Ishikawa (cell line): ENCODE results near the gene TIMM8A.

ENCODE experiments used
- CEBPB ChIP-seq: IDR thresholded peaks from 2 replicates; pipeline ENCODE4 v1.6.1; 2012
- CREB1 ChIP-seq: IDR thresholded peaks from 2 replicates; pipeline ENCODE4 v1.6.1; 2012; ENCODE audit warnings: low read depth
- EP300 ChIP-seq: IDR thresholded peaks from 2 replicates; pipeline ENCODE4 v1.6.1; 2012; ENCODE audit warnings: borderline replicate concordance
- FOXM1 ChIP-seq: IDR thresholded peaks from 2 replicates; pipeline ENCODE4 v1.6.1; 2012; ENCODE audit warnings: low read depth, borderline replicate concordance
- MAX ChIP-seq: IDR thresholded peaks from 2 replicates; pipeline ENCODE4 v1.6.1; 2012
- NFIC ChIP-seq: IDR thresholded peaks from 2 replicates; pipeline ENCODE4 v1.6.1; 2012
- RAD21 ChIP-seq: IDR thresholded peaks from 2 replicates; pipeline ENCODE4 v1.6.1; 2012; ENCODE audit warnings: low read depth
- REST ChIP-seq: IDR thresholded peaks from 2 replicates; pipeline ENCODE4 v1.6.1; 2012; ENCODE audit warnings: low read depth, mild to moderate bottlenecking
- TAF1 ChIP-seq: IDR thresholded peaks from 2 replicates; pipeline ENCODE4 v1.6.1; 2012; ENCODE audit warnings: low read depth, mild to moderate bottlenecking
- TCF12 ChIP-seq: IDR thresholded peaks from 2 replicates; pipeline ENCODE4 v1.6.1; 2012; ENCODE audit warnings: low read depth
- TEAD4 ChIP-seq: IDR thresholded peaks from 2 replicates; pipeline ENCODE4 v1.6.1; 2012
- USF1 ChIP-seq: IDR thresholded peaks from 2 replicates; pipeline ENCODE4 v1.6.1; 2012
- YY1 ChIP-seq: IDR thresholded peaks from 2 replicates; pipeline ENCODE4 v1.6.1; 2012; ENCODE audit warnings: low read depth
- ZBTB7A ChIP-seq: IDR thresholded peaks from 2 replicates; pipeline ENCODE4 v1.6.1; 2012; ENCODE audit warnings: low read depth

Gene TIMM8A

GRCh38 chrX:101369687-101370086 lies 21.1 kb upstream of the TIMM8A start:
- no peak for TF ChIP-seq TCF12
- TF ChIP-seq ZBTB7A = no peak
- no peak for TF ChIP-seq USF1
- TF ChIP-seq TEAD4 = no peak
- no peak for TF ChIP-seq REST
- TF ChIP-seq TAF1 = no peak
- TF ChIP-seq FOXM1 = no peak

GRCh38 chrX:101368800-101369199 lies 20.3 kb upstream of the TIMM8A start:
- no peak for TF ChIP-seq CEBPB
- no peak for TF ChIP-seq TCF12
- TF ChIP-seq CREB1 = no peak
- TF ChIP-seq RAD21 = no peak
- TF ChIP-seq REST = no peak
- TF ChIP-seq USF1 = no peak
- TF ChIP-seq ZBTB7A = no peak
- TF ChIP-seq TEAD4 = no peak
- TF ChIP-seq EP300 = no peak

GRCh38 chrX:101365301-101365795 lies 16.8 kb upstream of the TIMM8A start:
- no peak for TF ChIP-seq RAD21
- no peak for TF ChIP-seq CEBPB
- no peak for TF ChIP-seq TAF1
- TF ChIP-seq NFIC = no peak
- TF ChIP-seq REST = no peak

- no peak for TF ChIP-seq TCF12
- no peak for TF ChIP-seq NFIC
- TF ChIP-seq RAD21 = no peak
- no peak for TF ChIP-seq CEBPB
- no peak for TF ChIP-seq FOXM1
- TF ChIP-seq YY1 = no peak
Observed at GRCh38 chrX:101362757-101363156, 14.2 kb upstream of the TIMM8A start.

- TF ChIP-seq CREB1 (no peak), REST (no peak), FOXM1 (no peak), YY1 (no peak), TAF1 (no peak), MAX (no peak), RAD21 (no peak)
Observed at GRCh38 chrX:101362116-101362515, 13.6 kb upstream of the TIMM8A start.
